RWPE1 (cell line): ENCODE data around the gene PPTC7.
"Not testable (repeated sequence)": the region's sequence is repeated elsewhere in the genome, so short reads cannot be mapped to it uniquely, and the experiment has no call there.

Experiments
- CTCF ChIA-PET: fragments of 350-600 bp; sonication (Branson Sonifier 250); formaldehyde crosslinking; extraction: SDS; loops from one replicate; lab custom pipeline; 2021; lab: Yijun Ruan, JAX
- POLR2A ChIA-PET: fragments of 400-600 bp; formaldehyde crosslinking; extraction: SDS; loops from one replicate; lab custom pipeline; 2020; ENCODE audit warnings: antibody characterized with exemption; ENCODE audit not compliant: low non-redundant PET; lab: Yijun Ruan, JAX
- DNase-seq: peaks from one replicate; pipeline ENCODE4 v3.0.0; 2012; ENCODE audit warnings: low spot score
- H3K27ac ChIP-seq: fragments of 450-650 bp; 2 replicates; pipeline ENCODE4 v1.5.1; 2017
- CTCF ChIP-seq: fragments of 450-650 bp; conservative IDR thresholded peaks from 2 replicates; pipeline ENCODE4 v1.5.1; 2017; ENCODE audit warnings: low read depth, mild to moderate bottlenecking

Gene PPTC7

DNA sequence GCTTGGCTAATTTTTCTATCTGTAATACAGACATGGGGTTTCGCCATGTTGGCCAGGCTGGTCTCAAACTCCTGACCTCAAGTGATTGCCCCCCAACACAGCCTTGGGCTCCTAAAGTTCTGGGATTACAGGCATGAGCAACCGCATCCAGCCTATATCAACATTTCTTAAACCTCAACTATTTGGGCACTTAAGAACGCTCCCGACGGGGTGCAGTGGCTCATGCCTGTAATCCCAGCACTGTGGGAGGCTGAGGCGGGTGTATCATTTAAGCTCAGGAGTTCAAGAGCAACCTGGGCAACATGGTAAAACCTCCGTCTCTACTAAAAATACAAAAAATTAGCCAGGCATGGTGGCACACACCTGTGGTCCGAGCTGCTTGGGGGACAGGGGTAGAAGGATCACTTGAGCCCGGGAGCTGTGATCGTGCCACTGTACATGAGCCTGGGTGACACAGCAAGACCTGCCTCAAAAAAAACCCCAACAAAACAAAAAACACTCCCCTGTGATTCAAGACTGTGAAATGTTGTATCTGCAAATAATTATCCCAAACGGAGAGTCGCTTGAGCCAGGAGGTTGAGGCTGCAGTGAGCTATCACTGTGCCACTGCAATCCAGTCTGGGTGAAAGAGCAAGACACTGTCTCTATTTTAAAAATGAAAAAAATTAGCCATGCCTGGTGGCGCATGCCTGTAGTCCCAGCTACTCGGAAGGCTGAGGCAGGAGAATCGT is 21.5 kb downstream of the PPTC7 start:
- ChIA-PET POLR2A (no interaction called here), CTCF (no interaction called here)
- peak overlapping the region; percentile 40 for H3K27ac ChIP-seq
- TF ChIP-seq CTCF = no peak
- DNase-seq = no peak

DNA sequence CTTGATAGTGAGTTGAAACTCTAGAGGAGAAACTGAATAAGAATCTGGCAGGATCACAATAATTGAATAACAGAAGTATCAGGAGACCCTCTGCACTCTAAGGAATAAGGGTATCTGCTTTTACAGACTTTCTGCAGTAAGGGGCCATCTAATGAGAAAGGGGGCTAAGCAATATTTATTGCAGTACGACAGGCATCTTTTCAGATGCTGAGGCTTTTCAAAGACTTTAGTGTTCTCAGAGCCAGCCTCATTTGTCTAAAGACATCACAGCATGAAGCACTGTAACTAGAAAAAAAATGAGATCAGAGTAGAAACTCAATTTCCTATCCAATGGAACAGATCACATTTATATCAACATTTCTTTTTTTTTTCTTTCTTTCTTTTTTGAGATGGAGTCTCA is 22.2 kb downstream of the PPTC7 start:
- TF ChIP-seq CTCF = no peak
- POLR2A ChIA-PET = no interaction called here

GRCh38 chr12:110560048-110560447 is 23.1 kb downstream of the PPTC7 start:
- ChIA-PET CTCF (no interaction called here), POLR2A (no interaction called here)
- TF ChIP-seq CTCF = no peak
- H3K27ac ChIP-seq = no peak overlapping the region
- no peak for DNase-seq

More for the DNA sequence above, 22.2 kb downstream of the PPTC7 start:
- no peak for DNase-seq
- H3K27ac ChIP-seq = peak overlapping the region; percentile 40; the same call in 1 of the 2 replicates
- CTCF ChIA-PET = no interaction called here

DNA sequence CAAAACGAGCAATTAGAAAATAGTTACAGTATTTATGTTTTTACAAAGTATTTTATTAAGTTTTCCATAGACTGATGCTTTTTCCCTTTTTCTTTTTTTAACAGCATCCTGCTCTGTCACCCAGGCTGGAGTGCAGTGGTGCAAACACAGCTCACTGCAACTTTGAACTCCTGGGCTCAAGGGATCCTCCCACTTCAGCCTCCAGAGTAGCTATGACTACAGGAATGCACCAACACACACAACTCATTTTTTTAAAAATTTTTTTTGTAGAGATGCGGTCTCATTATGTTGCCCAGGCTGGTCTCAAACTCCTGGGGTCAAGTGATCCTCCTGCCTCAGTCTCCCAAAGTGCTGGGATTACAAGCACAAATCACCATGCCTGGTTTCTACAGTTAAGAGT is 24.2 kb downstream of the PPTC7 start:
- H3K27ac ChIP-seq, POLR2A ChIA-PET, DNase-seq: not testable (repeated sequence)
- CTCF ChIA-PET = interaction anchor here (0.9 kb wide), 1 partner anchor 11 kb away, joined by 3 read pairs; no protein-coding TSS in a partner anchor

GRCh38 chr12:110557300-110557699 is 25.8 kb downstream of the PPTC7 start:
- ChIA-PET POLR2A (no interaction called here), CTCF (no interaction called here)
- no peak for DNase-seq
- TF ChIP-seq CTCF = no peak
- H3K27ac ChIP-seq = no peak overlapping the region

GRCh38 chr12:110556705-110557104 is 26.4 kb downstream of the PPTC7 start:
- POLR2A ChIA-PET = no interaction called here
- DNase-seq = no peak
- CTCF ChIA-PET = no interaction called here
- TF ChIP-seq CTCF = no peak
- peak overlapping the region; percentile 75 for H3K27ac ChIP-seq
